GM04503 (cell line): ENCODE results near the gene SLC16A13.
"Not testable (repeated sequence)": the region's sequence is repeated elsewhere in the genome, so short reads cannot be mapped to it uniquely, and the experiment has no call there.

Experiments
- DNase-seq: peaks from one replicate; pipeline ENCODE4 v3.0.0-alpha.2; 2012; ENCODE audit warnings: low read depth

SLC16A13 gene, protein sequence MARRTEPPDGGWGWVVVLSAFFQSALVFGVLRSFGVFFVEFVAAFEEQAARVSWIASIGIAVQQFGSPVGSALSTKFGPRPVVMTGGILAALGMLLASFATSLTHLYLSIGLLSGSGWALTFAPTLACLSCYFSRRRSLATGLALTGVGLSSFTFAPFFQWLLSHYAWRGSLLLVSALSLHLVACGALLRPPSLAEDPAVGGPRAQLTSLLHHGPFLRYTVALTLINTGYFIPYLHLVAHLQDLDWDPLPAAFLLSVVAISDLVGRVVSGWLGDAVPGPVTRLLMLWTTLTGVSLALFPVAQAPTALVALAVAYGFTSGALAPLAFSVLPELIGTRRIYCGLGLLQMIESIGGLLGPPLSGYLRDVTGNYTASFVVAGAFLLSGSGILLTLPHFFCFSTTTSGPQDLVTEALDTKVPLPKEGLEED

DNA sequence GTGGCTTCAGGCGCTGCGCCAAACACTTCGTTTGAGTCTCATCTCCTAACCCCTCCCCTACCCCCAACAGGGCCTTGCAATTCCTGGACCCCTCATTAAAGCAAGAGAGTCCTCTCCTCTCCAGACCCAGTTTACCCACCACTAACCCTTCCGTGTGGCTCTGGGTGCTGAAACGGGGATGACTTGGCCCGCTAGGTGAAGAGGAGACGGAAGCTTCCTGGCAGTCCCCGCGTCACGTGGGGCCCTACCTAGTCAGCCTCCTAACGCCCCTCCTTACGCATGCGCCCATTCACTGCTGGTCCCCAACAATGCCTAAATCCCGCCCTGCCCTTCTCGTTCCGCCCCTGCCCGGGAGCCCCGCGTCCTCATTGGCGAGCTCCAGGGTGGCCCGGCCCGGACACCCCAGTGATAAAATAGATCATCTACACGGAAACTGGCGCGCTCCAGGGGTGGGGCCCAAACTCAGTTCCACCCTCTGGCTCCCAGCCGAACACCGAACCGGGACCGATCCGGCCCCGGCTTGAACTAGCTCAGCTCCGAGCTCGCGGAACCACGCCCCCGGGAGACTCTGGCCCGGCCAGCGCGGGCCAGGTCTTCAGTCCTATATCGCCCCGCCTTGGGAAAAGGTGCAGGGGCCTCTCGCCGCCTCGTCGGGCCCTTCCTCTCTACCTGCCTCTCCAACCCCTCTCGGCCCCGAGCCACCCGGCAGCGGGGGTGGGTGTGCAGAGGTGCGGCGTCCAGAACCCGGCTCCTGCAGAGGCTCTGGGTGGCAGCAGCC lies at the start of gene SLC16A13:
Gene SLC16A13 (plus strand): TSS at position 425 of the 778 bp plus-strand sequence. CDS start 368 bp downstream, outside the sequence.
- DNase-seq = peak; percentile 82

DNA sequence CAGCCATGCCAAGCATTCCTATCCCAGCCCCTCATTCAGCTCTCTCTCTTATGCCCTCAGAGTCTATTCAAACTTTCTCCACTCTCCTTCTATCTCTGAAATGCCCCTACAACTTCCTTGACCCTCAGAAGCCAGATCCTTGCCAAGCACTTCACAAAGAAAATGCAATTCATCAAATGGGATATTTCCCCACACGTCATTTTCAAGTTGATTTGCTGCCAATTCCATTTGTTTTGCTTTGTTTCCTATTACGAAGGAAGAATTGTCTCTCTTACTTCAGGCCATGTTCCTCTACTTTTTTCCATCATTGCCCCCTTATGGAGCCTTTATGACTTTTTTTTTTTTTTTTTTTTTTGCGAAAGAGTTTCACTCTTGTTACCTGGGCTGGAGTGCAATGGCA lies 49.1 kb upstream of the SLC16A13 start:
- DNase-seq = no peak

DNA sequence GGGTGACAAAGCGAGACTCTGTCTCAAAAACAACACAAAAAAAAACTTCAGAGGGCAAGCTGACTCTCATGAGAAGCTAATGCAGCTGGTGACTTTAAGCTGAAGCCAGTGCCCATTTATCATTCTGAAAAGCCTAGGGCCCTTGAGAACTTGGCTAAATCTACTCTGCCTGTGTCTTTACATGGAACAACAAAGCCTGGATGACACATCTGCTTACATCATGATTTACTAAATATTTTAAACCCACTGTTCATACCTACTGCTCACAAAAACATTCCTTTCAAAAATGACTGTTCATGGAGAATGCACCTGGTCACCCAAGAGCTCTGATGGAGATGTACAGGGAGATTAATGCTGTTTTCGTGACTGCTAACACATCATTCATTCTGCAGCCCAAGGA lies 46.0 kb upstream of the SLC16A13 start:
- DNase-seq = no peak

DNA sequence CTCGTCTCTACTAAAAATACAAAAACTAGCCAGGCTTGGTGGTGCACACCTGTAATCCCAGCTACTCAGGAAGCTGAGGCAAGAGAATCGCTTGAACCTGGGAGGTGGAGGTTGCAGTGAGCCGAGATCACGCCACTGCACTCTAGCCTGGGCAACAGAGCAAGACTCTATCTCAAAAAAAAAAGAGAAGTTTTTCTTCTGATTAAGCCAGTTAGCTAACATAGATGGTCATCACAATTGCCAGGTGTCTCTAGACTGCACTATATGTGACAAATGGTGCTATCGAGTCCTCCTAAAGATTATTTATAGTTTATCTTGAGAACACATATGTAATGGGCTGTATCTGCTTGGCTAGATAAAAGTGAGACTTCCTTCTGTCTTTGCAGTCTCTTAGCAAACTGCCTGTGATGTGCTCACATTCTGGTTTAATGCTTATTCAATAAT lies 42.2 kb upstream of the SLC16A13 start:
- not testable (repeated sequence) for DNase-seq

DNA sequence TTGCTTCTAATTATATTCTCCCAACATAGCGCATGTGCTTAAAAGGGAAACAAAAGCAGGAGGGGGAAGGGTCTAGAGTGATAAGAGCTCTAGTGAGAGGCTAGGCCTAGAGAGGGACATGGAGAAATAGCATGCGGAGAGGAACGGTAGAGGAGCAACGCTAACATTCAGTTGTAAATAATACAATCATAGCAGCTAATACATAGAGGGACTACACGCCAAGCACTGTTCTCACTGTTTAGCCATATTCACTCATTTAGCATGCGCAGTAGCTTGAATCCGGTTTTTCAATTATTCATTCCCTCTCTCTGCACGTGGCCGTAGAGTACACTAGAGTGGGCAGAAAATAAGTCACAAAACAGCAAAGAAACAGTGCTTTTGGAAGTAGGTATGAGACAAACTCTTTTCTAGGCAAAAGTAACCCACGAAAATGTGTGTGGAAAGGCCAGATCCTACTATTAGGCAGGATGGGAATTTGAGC lies 41.7 kb upstream of the SLC16A13 start:
- DNase-seq = no peak

DNA sequence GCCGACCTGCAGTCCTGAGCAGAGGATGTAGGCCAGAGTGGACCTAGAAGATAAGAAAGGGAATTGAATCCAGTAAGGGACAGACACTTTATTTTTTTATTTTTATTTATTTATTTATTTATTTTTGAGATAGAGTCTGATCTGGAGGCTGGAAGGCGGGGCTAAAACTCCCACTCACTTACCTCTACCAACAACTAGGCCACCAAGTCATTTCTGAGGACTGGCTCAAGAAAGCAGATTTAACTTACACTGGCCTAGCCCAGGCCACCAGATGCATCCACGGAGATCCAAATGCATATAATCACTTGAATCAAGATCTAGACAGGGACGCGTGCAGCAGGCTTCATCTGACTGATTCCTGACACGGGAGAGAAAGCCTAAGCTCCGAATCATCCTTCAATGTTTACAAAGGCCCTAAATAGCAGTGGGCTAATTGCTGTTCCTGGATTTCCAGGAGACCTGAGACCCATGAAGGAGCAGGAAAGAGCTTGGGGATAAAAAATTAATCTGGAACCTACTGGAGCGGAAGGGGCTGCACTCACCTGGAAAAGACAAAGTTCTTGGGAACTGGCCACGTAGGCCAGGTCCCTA lies 41.1 kb upstream of the SLC16A13 start:
- DNase-seq = no peak

DNA sequence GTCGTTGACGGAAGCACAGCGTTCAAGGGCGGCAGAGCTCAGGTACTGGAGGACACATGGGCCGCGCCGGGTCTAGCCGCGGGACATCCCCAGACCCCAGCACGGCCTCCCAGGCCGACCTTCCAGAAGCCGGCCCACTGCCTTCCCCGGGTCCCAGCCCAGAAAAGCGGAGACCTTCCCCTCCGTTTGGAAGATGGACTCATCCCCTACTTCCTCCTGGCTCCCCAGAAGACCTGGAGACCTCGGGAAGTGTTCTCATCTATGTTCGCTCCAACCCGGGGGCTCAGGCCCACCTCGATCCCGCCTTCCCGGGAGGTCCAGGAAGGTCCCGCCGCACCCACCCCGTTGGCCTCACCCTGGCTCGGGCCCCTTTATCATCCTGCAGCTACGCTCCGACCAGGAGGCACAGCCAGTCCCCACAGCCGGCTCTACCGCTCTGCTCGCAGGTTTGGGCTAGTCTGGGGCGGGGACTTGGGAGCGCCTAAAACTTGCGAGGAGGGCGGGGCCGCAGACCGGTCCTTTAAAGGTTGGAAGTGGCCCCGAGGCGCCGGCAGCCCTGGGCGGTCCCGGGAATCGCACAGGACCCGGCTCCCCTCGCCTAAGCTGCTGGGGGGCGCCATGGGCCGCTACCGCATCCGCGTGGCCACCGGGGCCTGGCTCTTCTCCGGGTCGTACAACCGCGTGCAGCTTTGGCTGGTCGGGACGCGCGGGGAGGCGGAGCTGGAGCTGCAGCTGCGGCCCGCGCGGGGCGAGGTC lies 40.1 kb upstream of the SLC16A13 start, which contains the start of gene ALOX12:
Gene ALOX12 (plus strand): TSS at position 550 of the 756 bp plus-strand sequence. CDS start 69 bp downstream, at position 619.
- DNase-seq = no peak

DNA sequence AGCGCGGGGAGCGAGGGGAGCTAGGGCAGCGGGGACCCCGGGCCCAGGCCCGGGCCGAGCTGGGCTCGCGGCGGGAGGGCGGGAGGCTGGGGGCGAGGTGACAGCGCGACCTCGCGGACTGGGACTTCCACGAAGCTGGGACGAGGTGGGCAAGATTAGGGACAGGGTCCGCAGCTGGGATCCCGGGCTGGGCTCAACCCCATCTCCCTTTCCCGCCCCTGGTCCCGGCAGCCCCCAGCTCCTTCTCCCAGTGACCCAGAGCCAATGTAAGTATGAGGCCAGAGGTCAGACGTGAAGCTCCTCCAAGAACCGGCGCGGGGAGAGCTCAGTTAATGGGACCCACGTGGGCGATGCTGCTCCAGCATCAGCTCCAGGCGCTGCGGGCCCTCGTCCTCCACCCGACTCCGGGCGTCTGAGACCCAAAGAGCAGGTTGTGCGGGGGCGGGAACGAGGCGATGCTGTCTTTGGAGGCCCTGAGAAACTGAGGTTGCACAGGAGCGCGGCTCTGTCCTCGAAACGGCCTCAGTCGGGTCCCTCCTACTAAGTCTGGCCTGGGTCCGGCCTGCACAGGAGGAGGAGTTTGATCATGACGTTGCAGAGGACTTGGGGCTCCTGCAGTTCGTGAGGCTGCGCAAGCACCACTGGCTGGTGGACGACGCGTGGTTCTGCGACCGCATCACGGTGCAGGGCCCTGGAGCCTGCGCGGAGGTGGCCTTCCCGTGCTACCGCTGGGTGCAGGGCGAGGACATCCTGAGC lies 39.4 kb upstream of the SLC16A13 start:
- DNase-seq = no peak

DNA sequence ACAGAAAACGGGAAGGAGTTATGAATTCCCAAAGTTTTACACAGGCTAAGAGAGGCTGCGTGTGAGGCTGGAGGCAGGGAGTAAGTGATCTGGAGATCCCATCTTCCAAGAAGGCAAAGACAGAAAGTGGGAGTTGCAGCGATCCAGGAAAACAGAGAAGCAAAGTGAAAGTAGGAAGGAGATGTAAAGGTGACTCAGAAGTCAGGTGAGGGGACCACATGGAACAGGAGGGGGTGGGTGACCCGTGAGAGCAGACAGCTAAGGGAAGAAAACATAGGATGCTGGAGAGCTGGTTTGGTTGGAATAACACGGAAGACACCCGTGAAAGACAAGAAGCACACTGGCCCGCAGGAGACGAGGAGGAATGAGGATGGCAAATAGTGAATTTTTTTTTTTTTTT lies 38.6 kb upstream of the SLC16A13 start:
- no peak for DNase-seq

DNA sequence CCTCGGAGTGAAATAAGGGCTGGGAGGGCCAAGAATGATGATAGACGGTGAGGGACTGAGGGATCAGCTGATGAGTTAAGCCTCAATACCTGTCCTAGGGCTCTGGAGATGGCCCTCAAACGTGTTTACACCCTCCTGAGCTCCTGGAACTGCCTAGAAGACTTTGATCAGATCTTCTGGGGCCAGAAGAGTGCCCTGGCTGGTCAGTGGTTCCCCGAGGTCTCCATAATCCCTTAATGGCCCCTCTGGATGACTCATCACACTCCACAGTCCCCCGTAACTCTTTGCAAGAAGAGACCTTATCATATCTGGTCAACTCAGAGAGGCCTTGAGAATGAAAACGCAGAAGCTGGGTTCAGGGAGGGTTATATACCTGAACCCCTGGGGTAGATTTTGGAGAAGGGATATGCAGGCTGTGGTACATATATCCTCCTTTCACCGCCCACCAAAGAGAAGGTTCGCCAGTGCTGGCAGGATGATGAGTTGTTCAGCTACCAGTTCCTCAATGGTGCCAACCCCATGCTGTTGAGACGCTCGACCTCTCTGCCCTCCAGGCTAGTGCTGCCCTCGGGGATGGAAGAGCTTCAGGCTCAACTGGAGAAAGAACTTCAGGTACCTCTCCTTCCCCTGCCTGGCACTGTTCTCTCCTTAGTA lies 36.8 kb upstream of the SLC16A13 start:
- DNase-seq = no peak

DNA sequence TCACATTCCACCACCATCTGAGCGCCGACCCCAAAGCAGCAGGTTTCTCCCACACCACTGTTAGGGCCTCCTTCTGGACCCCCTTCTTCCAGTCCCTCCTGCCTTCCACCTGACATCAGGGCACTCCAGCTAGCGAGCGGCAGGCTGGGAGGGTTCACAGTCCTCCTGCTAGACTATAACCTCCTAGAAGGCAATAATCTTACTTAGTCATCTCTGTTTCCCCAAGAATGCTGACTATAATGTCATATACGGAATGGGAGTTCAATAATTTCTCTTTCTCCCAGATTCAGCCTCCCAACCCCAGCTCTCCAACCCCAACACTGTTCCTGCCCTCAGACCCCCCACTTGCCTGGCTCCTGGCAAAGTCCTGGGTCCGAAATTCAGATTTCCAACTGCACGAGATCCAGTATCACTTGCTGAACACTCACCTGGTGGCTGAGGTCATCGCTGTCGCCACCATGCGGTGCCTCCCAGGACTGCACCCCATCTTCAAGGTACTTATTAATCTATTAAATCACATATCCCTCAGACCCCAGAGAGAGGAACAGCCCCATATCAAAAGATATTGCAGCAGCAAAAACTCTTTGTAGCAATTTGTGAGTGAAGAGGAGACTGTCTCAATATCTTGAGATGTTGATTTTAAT lies 34.4 kb upstream of the SLC16A13 start:
- DNase-seq = no peak

DNA sequence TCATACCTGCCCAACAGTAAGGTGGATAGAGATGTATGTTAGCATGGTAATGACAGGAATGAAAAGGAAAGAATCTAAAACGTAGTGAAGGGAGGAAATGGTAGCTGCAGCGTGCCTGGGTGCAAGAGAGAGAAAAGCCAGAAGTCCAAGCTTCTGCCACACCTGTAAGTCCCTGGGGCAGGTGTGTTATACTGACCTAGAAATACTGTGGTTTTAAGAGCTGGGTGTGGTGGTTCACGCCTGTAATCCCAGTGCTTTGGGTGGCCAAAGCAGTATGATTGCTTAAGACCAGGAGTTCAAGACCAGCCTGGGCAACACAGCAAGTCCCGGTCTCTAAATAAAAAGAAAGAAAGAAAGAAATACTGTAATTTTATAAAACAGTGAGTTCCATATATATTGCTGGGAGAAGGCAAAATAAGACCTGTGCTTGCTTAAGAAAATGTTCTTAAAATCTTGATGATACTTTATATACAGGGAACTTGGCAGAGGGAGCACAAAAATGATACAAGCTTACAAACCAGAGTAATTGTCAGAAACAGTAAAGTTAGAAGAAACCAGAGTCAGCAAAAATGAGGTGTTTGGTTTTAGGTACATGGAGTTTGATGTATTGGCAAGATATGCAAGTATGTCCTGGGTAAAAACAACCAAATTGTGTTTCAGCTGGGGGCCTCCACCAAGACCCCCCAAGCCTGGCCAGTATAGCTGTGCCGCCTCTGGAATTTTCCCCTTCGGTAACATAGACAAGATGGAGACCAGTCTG lies 33.3 kb upstream of the SLC16A13 start:
- DNase-seq = no peak

DNA sequence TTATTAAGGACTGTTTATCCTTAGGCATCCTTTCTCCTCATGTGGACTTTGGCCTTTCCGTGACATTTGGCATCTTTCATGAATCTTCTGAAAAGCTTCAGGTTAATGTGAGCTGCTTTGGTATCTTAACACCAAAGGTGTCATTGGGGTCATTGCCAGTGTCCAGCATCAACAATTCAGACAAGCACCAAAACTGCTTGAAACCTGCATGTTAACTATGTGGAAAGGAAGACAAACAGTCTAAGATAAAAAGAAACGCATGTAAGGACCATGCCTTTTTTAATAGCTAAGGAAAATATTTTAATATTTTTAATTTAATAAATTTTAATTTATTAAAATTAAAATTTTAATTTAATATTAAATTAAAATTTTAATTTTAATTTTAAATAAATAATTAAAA lies 32.1 kb upstream of the SLC16A13 start:
- DNase-seq = no peak

DNA sequence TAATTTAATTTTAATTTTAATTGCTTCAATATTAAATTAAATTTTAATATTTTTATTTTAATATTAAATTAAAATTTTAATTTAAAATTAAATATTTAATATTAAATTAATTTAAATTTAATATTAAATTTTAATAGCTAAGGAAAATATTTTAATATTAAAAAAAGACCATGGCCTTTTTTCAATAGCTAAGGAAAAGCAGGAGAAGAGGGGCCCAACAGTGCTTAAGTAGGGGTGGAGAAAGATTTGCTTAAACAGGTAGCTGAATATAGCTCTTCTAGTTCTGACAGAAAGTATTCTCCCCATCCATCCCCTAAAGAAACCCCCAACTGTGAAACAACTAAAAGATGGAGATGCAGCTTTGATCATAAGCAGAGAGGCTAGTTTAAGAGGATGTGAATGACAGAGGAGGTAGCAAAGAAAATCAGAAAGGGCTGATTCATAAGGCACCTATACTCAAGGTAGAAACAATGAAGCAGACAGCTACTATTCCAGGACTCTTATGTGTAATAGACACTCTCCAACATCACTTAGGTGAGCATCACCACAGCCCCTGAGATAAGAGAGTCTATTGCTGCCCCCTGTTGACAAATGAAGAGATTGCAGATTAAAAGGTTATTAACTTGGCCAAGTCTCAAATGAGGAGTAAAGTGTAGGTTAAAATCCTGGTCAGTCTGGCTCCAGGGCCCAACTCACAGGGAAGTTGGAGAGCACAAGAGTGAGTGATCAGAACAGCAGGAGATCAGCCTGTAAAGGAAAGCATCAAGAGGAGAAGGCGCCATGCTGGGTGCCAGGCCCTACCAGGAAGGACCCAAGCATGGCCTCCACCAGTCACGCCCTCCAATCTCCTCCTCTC lies 31.2 kb upstream of the SLC16A13 start:
- no peak for DNase-seq

DNA sequence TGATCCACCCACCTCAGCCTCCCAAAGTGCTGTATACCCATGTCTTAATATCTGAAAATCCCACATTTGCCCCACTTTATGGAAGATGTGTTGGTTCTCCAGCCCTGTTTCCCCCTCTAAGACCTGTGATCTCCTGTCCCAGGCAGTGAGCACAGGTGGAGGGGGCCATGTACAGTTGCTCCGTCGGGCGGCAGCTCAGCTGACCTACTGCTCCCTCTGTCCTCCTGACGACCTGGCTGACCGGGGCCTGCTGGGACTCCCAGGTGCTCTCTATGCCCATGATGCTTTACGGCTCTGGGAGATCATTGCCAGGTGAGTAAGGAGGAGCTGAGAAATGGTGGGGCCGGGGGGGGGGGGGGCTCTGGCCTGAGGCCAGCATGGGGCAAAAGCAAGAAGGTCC lies 30.1 kb upstream of the SLC16A13 start:
- DNase-seq = no peak

DNA sequence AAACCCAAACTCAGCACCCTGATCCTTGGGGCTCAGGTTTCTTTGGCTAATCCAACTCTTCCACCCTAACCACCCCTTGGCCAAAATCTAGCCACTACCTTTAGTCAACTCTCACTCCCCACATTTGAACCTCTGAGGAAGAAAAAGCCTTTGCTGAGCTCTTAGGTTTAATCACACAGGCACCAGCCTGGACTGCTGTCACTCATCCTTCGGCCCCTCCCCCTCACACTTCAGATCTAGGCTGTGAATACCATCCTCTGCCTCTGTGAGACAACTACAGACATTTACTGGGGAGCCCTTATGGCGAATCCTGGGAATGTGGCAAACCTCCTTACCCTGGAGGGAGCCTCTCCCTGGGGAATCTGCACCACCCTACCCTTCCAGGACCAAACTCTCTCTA lies 28.7 kb upstream of the SLC16A13 start:
- no peak for DNase-seq

DNA sequence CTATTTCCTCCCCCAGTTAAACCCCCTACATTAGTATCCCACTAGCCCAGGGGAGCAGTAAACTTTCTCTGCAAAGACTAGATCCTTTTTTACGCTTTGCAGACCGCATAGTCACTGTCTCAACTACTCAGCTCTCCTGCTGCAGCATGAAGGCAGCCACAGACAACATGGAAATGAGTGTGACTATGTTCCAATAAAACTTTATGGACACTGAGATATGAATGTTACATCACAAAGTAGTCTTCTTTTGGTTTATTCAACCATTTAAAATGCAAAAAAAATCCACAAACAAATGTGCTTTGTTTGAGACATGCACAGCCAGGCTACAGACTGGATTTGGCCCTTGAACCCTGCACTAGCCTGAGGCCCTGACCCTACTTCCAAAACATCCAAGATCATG lies 25.3 kb upstream of the SLC16A13 start:
- DNase-seq = no peak

DNA sequence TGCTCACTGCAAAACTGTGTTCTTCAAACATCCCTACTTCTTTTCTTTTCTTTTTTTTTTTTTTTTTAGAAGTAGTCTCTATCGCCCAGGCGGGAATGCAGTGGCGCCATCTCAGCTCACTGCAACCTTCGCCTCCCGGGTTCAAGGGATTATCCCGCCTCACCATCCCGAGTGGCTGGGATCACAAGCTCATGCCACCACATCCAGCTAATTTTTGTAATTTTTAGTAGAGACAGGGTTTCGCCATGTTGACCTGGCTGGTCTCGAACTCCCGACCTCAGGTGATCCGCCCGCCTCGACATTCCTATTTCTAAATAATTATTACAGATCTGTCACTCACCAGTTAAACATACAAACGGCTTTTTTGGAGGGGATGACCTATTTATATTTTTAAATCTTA lies 24.4 kb upstream of the SLC16A13 start:
- DNase-seq = no peak
